GM12874 (cell line): Measurements from ENCODE around the gene CASTOR2.

Experiments used
- TF ChIP-seq, protein P1 (sequence below): IDR thresholded peaks from 2 replicates; pipeline ENCODE4 v1.5.1; 2011; ENCODE audit warnings: low read depth, mild to moderate bottlenecking, control low read depth, low read length, moderate library complexity; ENCODE audit not compliant: insufficient read depth

Gene CASTOR2

DNA sequence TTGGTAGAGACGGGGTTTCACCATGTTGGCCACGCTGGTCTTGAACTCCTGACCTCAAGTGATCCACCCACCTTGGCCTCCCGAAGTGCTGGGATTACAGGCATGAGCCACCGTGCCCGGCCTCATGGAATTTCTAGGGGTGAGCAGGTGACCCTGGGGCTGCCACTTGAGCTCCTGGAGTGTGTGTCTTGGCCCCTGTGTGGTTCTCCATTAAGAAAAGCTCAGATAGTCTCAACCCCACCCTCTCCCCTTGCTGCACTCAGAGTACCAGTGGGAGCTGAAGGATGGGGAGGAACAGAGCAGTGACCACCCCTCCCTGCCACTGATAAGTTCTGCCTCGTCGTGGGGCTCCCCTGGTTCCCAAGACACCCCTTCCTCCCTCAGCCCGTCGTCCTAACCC lies 63.8 kb downstream of the CASTOR2 start:
- TF ChIP-seq, protein P1, sequence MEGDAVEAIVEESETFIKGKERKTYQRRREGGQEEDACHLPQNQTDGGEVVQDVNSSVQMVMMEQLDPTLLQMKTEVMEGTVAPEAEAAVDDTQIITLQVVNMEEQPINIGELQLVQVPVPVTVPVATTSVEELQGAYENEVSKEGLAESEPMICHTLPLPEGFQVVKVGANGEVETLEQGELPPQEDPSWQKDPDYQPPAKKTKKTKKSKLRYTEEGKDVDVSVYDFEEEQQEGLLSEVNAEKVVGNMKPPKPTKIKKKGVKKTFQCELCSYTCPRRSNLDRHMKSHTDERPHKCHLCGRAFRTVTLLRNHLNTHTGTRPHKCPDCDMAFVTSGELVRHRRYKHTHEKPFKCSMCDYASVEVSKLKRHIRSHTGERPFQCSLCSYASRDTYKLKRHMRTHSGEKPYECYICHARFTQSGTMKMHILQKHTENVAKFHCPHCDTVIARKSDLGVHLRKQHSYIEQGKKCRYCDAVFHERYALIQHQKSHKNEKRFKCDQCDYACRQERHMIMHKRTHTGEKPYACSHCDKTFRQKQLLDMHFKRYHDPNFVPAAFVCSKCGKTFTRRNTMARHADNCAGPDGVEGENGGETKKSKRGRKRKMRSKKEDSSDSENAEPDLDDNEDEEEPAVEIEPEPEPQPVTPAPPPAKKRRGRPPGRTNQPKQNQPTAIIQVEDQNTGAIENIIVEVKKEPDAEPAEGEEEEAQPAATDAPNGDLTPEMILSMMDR: no peak

DNA sequence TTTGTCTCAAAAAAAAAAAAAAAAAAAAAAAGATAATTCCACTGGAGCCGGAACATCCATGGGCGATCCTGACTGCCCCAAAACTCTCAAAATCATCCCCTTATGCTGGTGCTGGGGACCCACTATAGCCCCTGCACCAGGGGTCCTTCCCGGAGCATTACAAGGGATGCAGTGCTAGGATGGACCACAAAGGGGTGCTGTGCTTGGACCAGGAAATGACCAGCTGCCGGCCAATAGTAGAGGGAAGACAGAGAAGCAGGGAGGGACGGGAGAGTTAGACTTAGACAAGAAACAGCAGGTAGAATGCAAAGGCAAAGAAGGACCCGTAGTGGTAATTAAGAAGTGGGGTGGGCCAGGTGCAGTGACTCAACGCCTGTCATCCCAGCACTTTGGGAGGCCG lies 68.6 kb downstream of the CASTOR2 start:
- TF ChIP-seq, protein P1: no peak

DNA sequence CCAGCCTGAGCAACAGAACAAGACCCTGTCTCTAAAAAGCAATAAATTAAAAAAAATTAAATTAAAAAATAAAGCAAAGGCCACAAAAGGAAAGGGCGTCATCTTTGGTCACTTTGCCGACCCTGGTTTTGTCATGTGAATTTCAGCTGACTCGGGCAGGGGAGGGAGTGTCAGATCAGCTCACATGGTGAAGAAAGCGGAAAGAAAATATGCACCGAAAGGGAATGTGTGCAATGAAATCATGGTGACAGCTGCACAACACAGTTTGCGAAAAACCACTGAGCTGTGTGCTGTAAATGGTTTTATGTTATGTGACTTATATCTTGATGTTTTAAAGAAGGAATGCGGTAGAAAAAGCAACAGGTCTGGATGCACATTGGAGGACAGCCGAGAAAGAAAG lies 69.3 kb downstream of the CASTOR2 start:
- TF ChIP-seq, protein P1: no peak

DNA sequence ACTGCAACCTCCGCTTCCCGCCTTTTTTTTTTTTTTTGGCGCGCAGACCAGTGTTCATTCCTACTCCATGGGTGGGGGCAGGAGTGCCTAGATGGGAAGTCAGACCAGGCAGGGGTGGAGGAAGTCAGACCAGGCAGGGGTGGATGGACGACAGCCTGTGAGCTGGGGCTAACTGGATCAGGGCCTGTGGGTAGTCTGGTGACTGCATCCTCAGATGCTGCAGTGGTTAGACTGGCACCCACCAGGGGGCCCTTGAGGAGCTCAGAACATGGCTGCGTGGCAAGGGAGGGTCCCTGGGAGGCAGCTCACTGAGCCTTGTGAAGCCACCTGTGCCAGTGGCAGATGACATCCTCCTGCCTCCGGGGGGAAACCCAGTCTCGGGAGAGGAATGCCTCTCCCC lies 74.0 kb downstream of the CASTOR2 start:
- TF ChIP-seq, protein P1: no peak

DNA sequence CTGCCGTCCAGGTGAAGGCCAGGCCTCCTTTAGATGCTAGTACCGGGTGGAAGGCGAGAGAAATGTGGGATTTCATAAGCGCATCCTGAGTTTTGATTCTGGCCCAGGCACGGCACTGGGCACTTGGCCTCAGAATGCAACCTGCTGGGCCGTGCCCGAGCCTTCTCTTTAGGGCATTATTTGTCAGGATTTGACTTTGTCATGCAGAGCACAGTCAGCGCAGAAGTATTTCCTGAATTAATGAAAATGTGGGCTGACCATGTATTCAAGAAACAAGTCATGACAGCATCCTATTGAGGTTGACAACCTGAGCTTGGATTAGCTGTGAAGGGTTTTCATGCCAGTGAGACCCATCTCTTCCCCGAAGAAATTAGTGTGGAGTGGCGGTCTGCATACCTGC lies 74.7 kb downstream of the CASTOR2 start:
- TF ChIP-seq, protein P1: no peak

DNA sequence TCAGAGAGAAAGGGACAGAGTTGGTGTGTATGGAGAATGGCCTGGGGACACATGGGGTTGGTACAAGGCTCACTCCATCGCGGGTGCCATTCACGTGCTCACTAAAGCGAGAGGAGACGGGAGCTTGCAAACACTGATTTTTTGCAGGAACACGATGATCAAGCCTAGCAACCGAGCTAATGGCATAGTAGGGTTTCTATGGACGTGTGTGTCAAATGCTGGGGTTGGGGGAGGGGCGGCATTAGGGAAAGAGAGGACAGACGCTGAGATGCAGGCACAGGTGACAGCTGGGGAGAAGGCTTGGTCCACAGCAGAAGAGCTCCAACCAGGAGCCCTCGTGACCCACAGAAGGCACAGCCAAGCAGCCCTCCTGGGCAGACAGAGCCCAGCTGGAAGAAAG lies 75.2 kb downstream of the CASTOR2 start:
- TF ChIP-seq, protein P1: no peak

DNA sequence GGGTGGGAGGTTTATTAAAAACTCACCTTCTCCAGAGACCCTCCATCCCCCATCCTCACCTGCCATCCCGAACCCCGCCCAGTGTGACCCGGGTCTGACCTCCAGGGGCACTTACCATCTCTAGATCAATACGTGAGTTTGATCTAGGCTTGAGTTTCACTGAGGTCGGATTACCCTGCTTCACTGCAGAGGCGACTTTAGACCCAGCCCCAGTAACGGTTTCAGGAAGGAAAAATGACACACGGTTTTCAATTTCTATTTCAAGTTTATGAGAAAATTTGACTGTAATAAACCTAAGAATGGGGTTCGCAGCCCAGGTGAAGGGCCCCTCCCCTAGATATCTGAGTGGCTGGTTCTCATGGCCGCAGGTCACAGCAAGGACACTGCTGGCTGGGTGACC lies 76.0 kb downstream of the CASTOR2 start:
- TF ChIP-seq, protein P1: no peak

DNA sequence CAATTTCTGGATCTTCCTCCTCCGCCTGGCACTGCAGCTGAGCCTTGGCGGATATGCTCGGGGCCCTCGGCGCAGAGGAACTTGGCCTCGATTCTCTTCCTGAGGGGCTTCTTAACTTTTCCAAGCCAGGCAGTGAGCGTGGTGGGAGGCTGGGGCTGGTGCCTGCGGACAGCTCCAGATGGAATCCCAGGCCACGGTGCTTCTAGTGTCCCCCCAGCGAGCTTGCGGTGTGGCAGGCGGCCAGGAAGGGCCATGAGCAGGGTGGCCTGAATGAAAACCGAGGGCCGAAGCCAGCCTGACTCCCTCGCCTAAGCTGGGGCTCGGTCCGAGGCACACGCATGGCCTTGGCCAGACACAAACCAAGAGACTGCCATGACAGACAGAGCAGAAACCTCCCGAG lies 77.8 kb downstream of the CASTOR2 start:
- TF ChIP-seq, protein P1: no peak
